PC-3 (cell line): ENCODE results near the gene SLC47A1.

ENCODE experiments used
- EZH2phosphoT487 ChIP-seq: fragments of 300-600 bp; sonication (generic); IDR thresholded peaks from 2 replicates; pipeline ENCODE4 v1.6.1; 2018; ENCODE audit warnings: mild to moderate bottlenecking, antibody characterized with exemption, low read length, borderline replicate concordance
- TF ChIP-seq, protein P1 (sequence below): fragments of 300-600 bp; sonication (generic); conservative IDR thresholded peaks from 2 replicates; pipeline ENCODE4 v1.5.1; 2017; ENCODE audit warnings: antibody characterized with exemption, low read depth, mild to moderate bottlenecking, low read length

DNA sequence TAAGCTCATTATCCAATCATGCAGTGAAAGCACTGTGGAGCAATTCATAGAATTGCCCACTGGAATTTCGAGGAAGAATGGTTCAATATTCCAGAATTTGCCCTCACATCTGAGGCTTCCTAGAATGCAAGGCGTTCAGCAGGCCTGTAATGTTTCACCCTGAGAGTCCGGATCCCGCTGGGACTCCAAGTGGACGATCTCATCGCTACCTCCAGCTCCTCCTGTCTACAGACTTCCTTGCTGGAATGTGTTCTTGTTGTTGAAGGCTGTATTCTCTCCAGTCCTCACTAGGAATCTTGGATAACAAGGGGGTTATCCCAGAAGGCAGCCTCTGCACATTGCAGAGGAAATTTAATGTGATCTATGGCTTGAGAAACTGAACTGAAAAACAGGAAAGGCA lies 7.8 kb downstream of the SLC47A1 start:
- TF ChIP-seq, protein P1, sequence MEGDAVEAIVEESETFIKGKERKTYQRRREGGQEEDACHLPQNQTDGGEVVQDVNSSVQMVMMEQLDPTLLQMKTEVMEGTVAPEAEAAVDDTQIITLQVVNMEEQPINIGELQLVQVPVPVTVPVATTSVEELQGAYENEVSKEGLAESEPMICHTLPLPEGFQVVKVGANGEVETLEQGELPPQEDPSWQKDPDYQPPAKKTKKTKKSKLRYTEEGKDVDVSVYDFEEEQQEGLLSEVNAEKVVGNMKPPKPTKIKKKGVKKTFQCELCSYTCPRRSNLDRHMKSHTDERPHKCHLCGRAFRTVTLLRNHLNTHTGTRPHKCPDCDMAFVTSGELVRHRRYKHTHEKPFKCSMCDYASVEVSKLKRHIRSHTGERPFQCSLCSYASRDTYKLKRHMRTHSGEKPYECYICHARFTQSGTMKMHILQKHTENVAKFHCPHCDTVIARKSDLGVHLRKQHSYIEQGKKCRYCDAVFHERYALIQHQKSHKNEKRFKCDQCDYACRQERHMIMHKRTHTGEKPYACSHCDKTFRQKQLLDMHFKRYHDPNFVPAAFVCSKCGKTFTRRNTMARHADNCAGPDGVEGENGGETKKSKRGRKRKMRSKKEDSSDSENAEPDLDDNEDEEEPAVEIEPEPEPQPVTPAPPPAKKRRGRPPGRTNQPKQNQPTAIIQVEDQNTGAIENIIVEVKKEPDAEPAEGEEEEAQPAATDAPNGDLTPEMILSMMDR: no peak
- no peak for TF ChIP-seq EZH2phosphoT487
